ENCODE measurements around the gene DHRS11. TPM values are rescaled to one million over a fixed set of nuclear protein-coding genes. Genes with fewer than 3 reads are reported as not detected.

The DHRS11 gene
- total and polyA plus RNA-seq, 10 of the 15 experiments (the other 5 are each of a cell fraction or from before 2014, with no cell fraction given) = 3.4 to 23.0 (median 14.5) TPM

DNA sequence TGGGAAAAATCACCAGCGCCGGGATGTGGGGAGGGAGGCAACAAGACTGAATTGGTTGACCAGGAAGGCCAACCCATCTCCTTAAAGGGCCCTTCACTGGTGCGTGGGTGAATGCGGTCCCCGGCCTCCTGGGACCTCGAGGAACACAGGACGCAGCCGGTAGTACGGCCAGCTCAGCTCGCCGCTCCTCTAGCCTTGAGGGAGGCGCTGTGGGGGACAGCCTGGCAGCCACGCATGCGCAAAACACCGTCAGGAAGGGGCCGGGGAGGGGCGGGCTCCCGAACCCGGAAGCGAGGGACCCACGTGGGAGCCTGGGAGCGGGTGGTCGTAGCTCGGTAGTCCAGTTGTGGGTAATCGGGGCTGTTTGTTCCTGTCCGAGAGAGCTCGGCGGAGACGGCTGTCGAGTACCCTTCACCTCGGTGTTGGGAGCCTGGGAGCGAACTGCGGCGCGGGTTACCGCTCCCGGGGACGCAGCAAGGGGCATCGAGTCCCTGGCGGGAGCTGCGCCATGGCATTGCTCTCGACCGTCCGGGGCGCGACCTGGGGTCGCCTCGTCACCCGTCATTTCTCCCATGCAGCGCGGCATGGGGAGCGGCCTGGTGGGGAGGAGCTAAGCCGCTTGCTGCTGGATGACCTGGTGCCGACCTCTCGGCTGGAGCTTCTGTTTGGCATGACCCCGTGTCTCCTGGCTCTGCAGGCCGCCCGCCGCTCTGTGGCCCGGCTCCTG, 9.8 kb downstream of the DHRS11 start, which contains the start of gene MRM1 (continued):
- TF ChIP-seq FOS (IDR thresholded peaks at IDR 0.05; ENCODE audit: borderline replicate concordance, extremely low read depth, insufficient read length) (no peak), CREB1 (IDR thresholded peaks at IDR 0.05; ENCODE audit: low read depth) (peak; percentile 31; the same call in 1 of the 2 replicates), TBL1XR1 (IDR thresholded peaks at IDR 0.05; ENCODE audit: low read depth, low read length) (no peak), HDAC6 (IDR thresholded peaks at IDR 0.05; ENCODE audit: unreplicated experiment) (no peak), SRF (IDR thresholded peaks at IDR 0.05; ENCODE audit: low read depth in 2 of 2, low read length in 2 of 2) (peak in 1 of 2 experiments; percentile 67; a peak in 1 of 4 replicates), GATAD2B (conservative IDR thresholded peaks at IDR 0.05; ENCODE audit: low read depth) (peak; percentile 84; the same call in 1 of the 2 replicates), BHLHE40 (IDR thresholded peaks at IDR 0.05; ENCODE audit: borderline replicate concordance in 1 of 2, low read depth in 2 of 2, low read length in 1 of 2) (0 out of 4 replicates have a peak, but pooled peaks of 1 of the 2 experiments have one; percentile 22), IKZF1 (conservative IDR thresholded peaks at IDR 0.05) (peak; percentile 74), ZBED1 (IDR thresholded peaks at IDR 0.05; ENCODE audit: borderline replicate concordance) (no peak), TAF1 (IDR thresholded peaks at IDR 0.05; ENCODE audit: borderline replicate concordance, low read depth, low read length) (peak; percentile 46; the same call in 1 of the 2 replicates), TCF7 (IDR thresholded peaks at IDR 0.05; ENCODE audit: borderline replicate concordance) (no peak), RB1 (IDR thresholded peaks at IDR 0.05; ENCODE audit: borderline replicate concordance) (0 out of 2 replicates have a peak, but pooled peaks have one; percentile 75), RUNX3 (IDR thresholded peaks at IDR 0.05; ENCODE audit: low read length) (peak; percentile 68), MXI1 (IDR thresholded peaks at IDR 0.05; ENCODE audit: low read depth, low read length) (peak; percentile 98), RAD51 (IDR thresholded peaks at IDR 0.05) (peak; percentile 72), SMAD5 (IDR thresholded peaks at IDR 0.05; ENCODE audit: low read depth) (peak; percentile 75; the same call in 1 of the 2 replicates), YBX1 (IDR thresholded peaks at IDR 0.05) (no peak), SMARCA5 (IDR thresholded peaks at IDR 0.05) (no peak), IRF4 (IDR thresholded peaks at IDR 0.05; ENCODE audit: low read depth, low read length) (no peak; the same call in 1 of the 2 replicates), SP1 (IDR thresholded peaks at IDR 0.05; ENCODE audit: low read depth, low read length) (peak; percentile 37), TCF3 (IDR thresholded peaks at IDR 0.05; ENCODE audit: borderline replicate concordance, insufficient read depth, low read depth, low read length) (no peak), CREM (IDR thresholded peaks at IDR 0.05; ENCODE audit: low read depth) (peak; percentile 35; the same call in 1 of the 2 replicates)
- TF ChIP-seq, protein P1, sequence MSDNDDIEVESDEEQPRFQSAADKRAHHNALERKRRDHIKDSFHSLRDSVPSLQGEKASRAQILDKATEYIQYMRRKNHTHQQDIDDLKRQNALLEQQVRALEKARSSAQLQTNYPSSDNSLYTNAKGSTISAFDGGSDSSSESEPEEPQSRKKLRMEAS (IDR thresholded peaks at IDR 0.05; ENCODE audit: low read depth, low read length) = peak; percentile 96
- TF ChIP-seq, protein P2, sequence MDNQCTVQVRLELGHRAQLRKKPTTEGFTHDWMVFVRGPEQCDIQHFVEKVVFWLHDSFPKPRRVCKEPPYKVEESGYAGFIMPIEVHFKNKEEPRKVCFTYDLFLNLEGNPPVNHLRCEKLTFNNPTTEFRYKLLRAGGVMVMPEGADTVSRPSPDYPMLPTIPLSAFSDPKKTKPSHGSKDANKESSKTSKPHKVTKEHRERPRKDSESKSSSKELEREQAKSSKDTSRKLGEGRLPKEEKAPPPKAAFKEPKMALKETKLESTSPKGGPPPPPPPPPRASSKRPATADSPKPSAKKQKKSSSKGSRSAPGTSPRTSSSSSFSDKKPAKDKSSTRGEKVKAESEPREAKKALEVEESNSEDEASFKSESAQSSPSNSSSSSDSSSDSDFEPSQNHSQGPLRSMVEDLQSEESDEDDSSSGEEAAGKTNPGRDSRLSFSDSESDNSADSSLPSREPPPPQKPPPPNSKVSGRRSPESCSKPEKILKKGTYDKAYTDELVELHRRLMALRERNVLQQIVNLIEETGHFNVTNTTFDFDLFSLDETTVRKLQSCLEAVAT (IDR thresholded peaks at IDR 0.05) = peak; percentile 98
- TF ChIP-seq, protein P3, sequence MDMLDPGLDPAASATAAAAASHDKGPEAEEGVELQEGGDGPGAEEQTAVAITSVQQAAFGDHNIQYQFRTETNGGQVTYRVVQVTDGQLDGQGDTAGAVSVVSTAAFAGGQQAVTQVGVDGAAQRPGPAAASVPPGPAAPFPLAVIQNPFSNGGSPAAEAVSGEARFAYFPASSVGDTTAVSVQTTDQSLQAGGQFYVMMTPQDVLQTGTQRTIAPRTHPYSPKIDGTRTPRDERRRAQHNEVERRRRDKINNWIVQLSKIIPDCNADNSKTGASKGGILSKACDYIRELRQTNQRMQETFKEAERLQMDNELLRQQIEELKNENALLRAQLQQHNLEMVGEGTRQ (IDR thresholded peaks at IDR 0.05; ENCODE audit: borderline replicate concordance, low read depth, low read length) = peak; percentile 46; the same call in 1 of the 2 replicates
- TF ChIP-seq, protein P4, sequence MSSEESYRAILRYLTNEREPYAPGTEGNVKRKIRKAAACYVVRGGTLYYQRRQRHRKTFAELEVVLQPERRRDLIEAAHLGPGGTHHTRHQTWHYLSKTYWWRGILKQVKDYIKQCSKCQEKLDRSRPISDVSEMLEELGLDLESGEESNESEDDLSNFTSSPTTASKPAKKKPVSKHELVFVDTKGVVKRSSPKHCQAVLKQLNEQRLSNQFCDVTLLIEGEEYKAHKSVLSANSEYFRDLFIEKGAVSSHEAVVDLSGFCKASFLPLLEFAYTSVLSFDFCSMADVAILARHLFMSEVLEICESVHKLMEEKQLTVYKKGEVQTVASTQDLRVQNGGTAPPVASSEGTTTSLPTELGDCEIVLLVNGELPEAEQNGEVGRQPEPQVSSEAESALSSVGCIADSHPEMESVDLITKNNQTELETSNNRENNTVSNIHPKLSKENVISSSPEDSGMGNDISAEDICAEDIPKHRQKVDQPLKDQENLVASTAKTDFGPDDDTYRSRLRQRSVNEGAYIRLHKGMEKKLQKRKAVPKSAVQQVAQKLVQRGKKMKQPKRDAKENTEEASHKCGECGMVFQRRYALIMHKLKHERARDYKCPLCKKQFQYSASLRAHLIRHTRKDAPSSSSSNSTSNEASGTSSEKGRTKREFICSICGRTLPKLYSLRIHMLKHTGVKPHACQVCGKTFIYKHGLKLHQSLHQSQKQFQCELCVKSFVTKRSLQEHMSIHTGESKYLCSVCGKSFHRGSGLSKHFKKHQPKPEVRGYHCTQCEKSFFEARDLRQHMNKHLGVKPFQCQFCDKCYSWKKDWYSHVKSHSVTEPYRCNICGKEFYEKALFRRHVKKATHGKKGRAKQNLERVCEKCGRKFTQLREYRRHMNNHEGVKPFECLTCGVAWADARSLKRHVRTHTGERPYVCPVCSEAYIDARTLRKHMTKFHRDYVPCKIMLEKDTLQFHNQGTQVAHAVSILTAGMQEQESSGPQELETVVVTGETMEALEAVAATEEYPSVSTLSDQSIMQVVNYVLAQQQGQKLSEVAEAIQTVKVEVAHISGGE (CRISPR knock-in tag; IDR thresholded peaks at IDR 0.05) = peak; percentile 63
